HepG2 (cell line): ENCODE results near the gene TENT4B. TPM values are rescaled to one million over a fixed set of nuclear protein-coding genes. Genes with fewer than 3 reads are reported as not detected.

Source experiments
- ATAC-seq: fragments of 200-7000 bp; cut with Tn5 transposase; 3 replicates; pipeline ENCODE4 v1.9.1; 2020; ENCODE audit warnings: mild to moderate bottlenecking, moderate library complexity
- BruUV-seq: library from RNA; stranded (reverse); fragments of 400-500 nt; replicated peaks from 2 replicates; lab custom pipeline; 2021; lab: Mats Ljungman, UMichigan
- CTCF ChIA-PET: fragments of 300-600 bp; formaldehyde crosslinking; extraction: SDS; loops from one replicate; lab custom pipeline; 2021; ENCODE audit warnings: low total read pairs, inconsistent platforms, low intra/inter-chr PET ratio; lab: Yijun Ruan, JAX
- POLR2A ChIA-PET: fragments of 350-600 bp; sonication (Branson Sonifier 250); formaldehyde crosslinking; loops from one replicate; lab custom pipeline; 2020; ENCODE audit warnings: antibody characterized with exemption, inconsistent platforms; lab: Yijun Ruan, JAX
- DNase-seq: peaks from one replicate; pipeline ENCODE4 v3.0.0-alpha.2; 2015; ENCODE audit warnings: low spot score
- FAIRE-seq: peaks from 3 replicates; lab custom pipeline; 2011; peaks lifted over from hg19 to GRCh38; lab: Jason Lieb, UNC
- H2AFZ ChIP-seq: one replicate; pipeline ENCODE4 v1.6.1; 2011; ENCODE audit warnings: low read length, inconsistent platforms
- H3K27ac ChIP-seq: fragments of 300-600 bp; 3 replicates; pipeline ENCODE4 v1.8.0; 2011; ENCODE audit warnings: mixed run types, mild to moderate bottlenecking, mixed read lengths, low read length, inconsistent platforms; ENCODE audit not compliant: insufficient read depth; ENCODE audit errors: extremely low read length
- H3K27me3 ChIP-seq, 2 experiments: fragments of 200-600 bp in 1 of 2; 2 replicates in 1 of 2; 3 replicates in 1 of 2; pipeline versions ENCODE4 v1.6.0 to v1.8.0; 2011; ENCODE audit warnings: low read length in 2 of 2, mild to moderate bottlenecking in 2 of 2, moderate library complexity in 2 of 2, inconsistent platforms in 1 of 2; ENCODE audit not compliant: insufficient read depth in 2 of 2, control insufficient read depth in 1 of 2
- H3K36me3 ChIP-seq, 2 experiments: fragments of 200-600 bp in 1 of 2; replicated peaks in 1 of 2; 2 replicates in 1 of 2; 3 replicates in 1 of 2; pipeline versions ENCODE4 v1.5.1 to v1.8.0; 2011; ENCODE audit warnings: low read length in 2 of 2, inconsistent platforms in 1 of 2; ENCODE audit not compliant: insufficient read depth in 2 of 2, control insufficient read depth in 1 of 2
- H3K4me1 ChIP-seq: 2 replicates; pipeline ENCODE4 v1.5.1; 2012; ENCODE audit warnings: low read length, inconsistent platforms; ENCODE audit not compliant: insufficient read depth
- H3K4me2 ChIP-seq: 2 replicates; pipeline ENCODE4 v1.6.0; 2011; ENCODE audit warnings: low read depth, low read length, inconsistent platforms
- H3K4me3 ChIP-seq, 3 experiments: fragments of 200-600 bp in 1 of 3; sonication (generic), shearing (Covaris generic) in 1 of 3; replicated peaks in 1 of 3; 2 replicates each; pipeline ENCODE4 v1.5.1; 2011 to 2016; ENCODE audit warnings: low read length in 3 of 3, inconsistent platforms in 2 of 3, low read depth in 2 of 3, mild to moderate bottlenecking in 2 of 3, control low read depth in 1 of 3, mixed read lengths in 1 of 3; ENCODE audit not compliant: insufficient read depth in 1 of 3
- H3K79me2 ChIP-seq: one replicate; pipeline ENCODE4 v1.6.1; 2011; ENCODE audit warnings: low read length, inconsistent platforms; ENCODE audit not compliant: insufficient read depth
- H3K9ac ChIP-seq: 2 replicates; pipeline ENCODE4 v1.6.0; 2011; ENCODE audit warnings: mild to moderate bottlenecking, low read depth, low read length, inconsistent platforms; ENCODE audit not compliant: insufficient read depth
- H3K9me3 ChIP-seq: 2 replicates; pipeline ENCODE4 v1.5.1; 2012; ENCODE audit warnings: mild to moderate bottlenecking, low read length
- H4K20me1 ChIP-seq: 2 replicates; pipeline ENCODE4 v1.6.0; 2011; ENCODE audit warnings: inconsistent platforms, mild to moderate bottlenecking, low read length, moderate library complexity; ENCODE audit not compliant: insufficient read depth
- ETS1 ChIP-seq: sonication (generic); formaldehyde crosslinking; IDR thresholded peaks from 2 replicates; pipeline ENCODE4 v1.4.0; 2020; ENCODE audit warnings: missing genetic modification reagents
- HIC2 ChIP-seq: sonication (generic); formaldehyde crosslinking; IDR thresholded peaks from 2 replicates; pipeline ENCODE4 v1.9.0; 2022; ENCODE audit warnings: low read depth, missing genetic modification reagents
- HOXD1 ChIP-seq: sonication (generic); formaldehyde crosslinking; IDR thresholded peaks from 2 replicates; pipeline ENCODE4 v1.5.0; 2020; ENCODE audit warnings: missing genetic modification reagents
- ISX ChIP-seq: sonication (generic); formaldehyde crosslinking; conservative IDR thresholded peaks from 2 replicates; pipeline ENCODE4 v1.5.0; 2020; ENCODE audit warnings: missing genetic modification reagents
- RAD21 ChIP-seq: fragments of 450-650 bp; formaldehyde crosslinking; IDR thresholded peaks from 2 replicates; pipeline ENCODE4 v1.5.0; 2020; ENCODE audit warnings: mild to moderate bottlenecking
- ZFX ChIP-seq: sonication (generic); formaldehyde crosslinking; IDR thresholded peaks from 2 replicates; pipeline ENCODE4 v1.4.0; 2020; ENCODE audit warnings: mild to moderate bottlenecking, low read depth, missing genetic modification reagents, moderate library complexity
- ZNF101 ChIP-seq: sonication (generic); formaldehyde crosslinking; IDR thresholded peaks from 2 replicates; pipeline ENCODE4 v1.4.0; 2020; ENCODE audit warnings: mild to moderate bottlenecking, low read depth, missing genetic modification reagents, borderline replicate concordance
- ZNF3 ChIP-seq: IDR thresholded peaks from 2 replicates; pipeline ENCODE4 v1.7.0; 2017; ENCODE audit warnings: inconsistent platforms
- ZNF503 ChIP-seq: sonication (generic); formaldehyde crosslinking; IDR thresholded peaks from 2 replicates; pipeline ENCODE4 v1.4.0; 2020; ENCODE audit warnings: missing genetic modification reagents
- ZNF549 ChIP-seq: sonication (generic); formaldehyde crosslinking; IDR thresholded peaks from 2 replicates; pipeline ENCODE4 v1.5.0; 2020; ENCODE audit warnings: missing genetic modification reagents
- ZNF567 ChIP-seq: sonication (generic); formaldehyde crosslinking; IDR thresholded peaks from 2 replicates; pipeline ENCODE4 v1.8.1; 2023; ENCODE audit warnings: mild to moderate bottlenecking, missing genetic modification reagents, borderline replicate concordance
- ZSCAN30 ChIP-seq: sonication (generic); formaldehyde crosslinking; IDR thresholded peaks from 2 replicates; pipeline ENCODE4 v1.5.0; 2020; ENCODE audit warnings: mild to moderate bottlenecking, missing genetic modification reagents
- WGBS: methylation state at CpG from one replicate; pipeline ENCODE4 v1.1.6; 2017; ENCODE audit warnings: low lambda C conversion rate; 5-methylcytosine and 5-hydroxymethylcytosine counted together
- in situ Hi-C: cut with HindIII; loops from 2 replicates; pipeline ENCODE4 v1.10.0; 2017; ENCODE audit warnings: low pct_unique_long_range_greater_than_20kb; ENCODE audit not compliant: extremely low pct_ligation_motif_present
- intact Hi-C: fragments of 100-400 bp; cut with micrococcal nuclease; formaldehyde crosslinking; loops from one replicate; pipeline ENCODE4 v1.10.0; 2022; ENCODE audit not compliant: unreplicated experiment
- polyA plus RNA-seq, 8 experiments: library from polyadenylated mRNA; depleted of rRNA in 3 of 8; stranded (reverse) in 7 of 8; unstranded in 1 of 8; fragments of >200 nt; fragmentation: Illumina TruSeq in 4 of 8; extraction: Trizol in 4 of 8; gene quantifications; 2 replicates each; pipeline versions ENCODE4 v1.2.1 to v1.2.3, GENCODE V29; 2011 to 2016; ENCODE audit warnings: low read depth in 4 of 8, missing spikeins in 1 of 8, mixed read lengths in 1 of 8; ENCODE audit not compliant: insufficient read depth in 1 of 8
- total RNA-seq, 5 experiments: library from RNA; depleted of rRNA; stranded (reverse); fragments of >200 nt; fragmentation: Illumina TruSeq; extraction: Trizol; gene quantifications; 2 replicates each; pipeline ENCODE4 v1.2.3, GENCODE V29; 2016; ENCODE audit warnings: low read depth in 1 of 5

TENT4B gene
- total and polyA plus RNA-seq, 2 of the 13 experiments (the other 11 are each of a cell fraction or from before 2014, with no cell fraction given) = 15.0 to 32.8 TPM

DNA sequence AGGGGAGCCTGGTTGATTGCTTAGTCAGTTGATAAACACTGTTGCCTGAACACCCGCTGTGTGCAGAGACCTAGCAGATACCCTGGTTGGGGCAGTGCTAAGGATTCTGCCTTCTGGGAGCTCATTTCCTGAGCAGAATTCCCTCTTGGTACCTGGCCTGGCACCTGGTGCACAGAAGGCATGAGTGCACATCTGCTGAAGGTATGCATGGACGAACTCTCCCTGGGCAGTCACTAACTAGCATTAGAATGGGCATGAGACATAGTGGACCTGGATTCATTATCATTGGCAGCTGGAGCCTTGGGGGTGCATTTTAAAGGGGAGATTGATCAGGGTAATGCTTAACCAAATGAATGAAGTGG lies 126.4 kb downstream of the TENT4B start:
- WGBS = 37% methylated on average over 2 of the region's 2 CpGs
- ChIA-PET POLR2A (interaction anchor here (0.6 kb wide), 1 partner anchor 12 kb away, joined by 3 read pairs; no protein-coding TSS in a partner anchor), CTCF (no interaction called here)
- DNase-seq (no peak), ATAC-seq (no peak), FAIRE-seq (no peak)
- H3K36me3 ChIP-seq = no peaks in the 10 kb centered on the region
- H3K9ac ChIP-seq = no peak overlapping the region
- TF ChIP-seq ZNF3 (CRISPR knock-in tag) = 0 out of 2 replicates have a peak, but pooled peaks have one; percentile 35
- TF ChIP-seq HIC2 (CRISPR knock-in tag) = no peak
- H3K9me3 ChIP-seq = no peaks in the 10 kb centered on the region
- peaks cover 36% of the 10 kb centered on the region for H3K4me1 ChIP-seq
- no peak overlapping the region for H3K4me2 ChIP-seq
- peaks cover 1 to 9% of the 10 kb centered on the region in 2 experiments; a peak in 3 of 5 replicates for H3K27me3 ChIP-seq
- no peak overlapping the region for H2AFZ ChIP-seq
- intact Hi-C loops = no loop called here
- no peak overlapping the region for H3K4me3 ChIP-seq
- H4K20me1 ChIP-seq = no peaks in the 10 kb centered on the region
- no peaks in the 10 kb centered on the region for H3K79me2 ChIP-seq
- no peak overlapping the region for H3K27ac ChIP-seq
- in situ Hi-C loops = no loop called here
- BruUV-seq = no TSS peak

GRCh38 chr16:50280932-50281331 lies 127.8 kb downstream of the TENT4B start:
- no peak for ATAC-seq
- no peak overlapping the region for H3K9ac ChIP-seq
- no peaks in the 10 kb centered on the region for H4K20me1 ChIP-seq
- H3K4me3 ChIP-seq = no peak overlapping the region
- CTCF ChIA-PET = no interaction called here
- no peak overlapping the region for H3K27ac ChIP-seq
- no TSS peak for BruUV-seq
- peaks cover 50% of the 10 kb centered on the region for H3K4me1 ChIP-seq
- POLR2A ChIA-PET = no interaction called here
- no peaks in the 10 kb centered on the region for H3K9me3 ChIP-seq
- H2AFZ ChIP-seq = no peak overlapping the region
- intact Hi-C loops = no loop called here
- FAIRE-seq = no peak
- no peak overlapping the region for H3K4me2 ChIP-seq
- no peaks in the 10 kb centered on the region for H3K36me3 ChIP-seq
- H3K79me2 ChIP-seq = no peaks in the 10 kb centered on the region
- in situ Hi-C loops = no loop called here
- WGBS = 82% methylated on average over 3 of the region's 5 CpGs
- no peaks in the 10 kb centered on the region; a peak in 1 of 5 replicates for H3K27me3 ChIP-seq
- DNase-seq = no peak
- TF ChIP-seq ZNF567 (CRISPR knock-in tag) (no peak), ZFX (CRISPR knock-in tag) (no peak), ZNF101 (CRISPR knock-in tag) (no peak), ISX (CRISPR knock-in tag) (no peak), HOXD1 (CRISPR knock-in tag) (no peak), RAD21 (no peak), ETS1 (CRISPR knock-in tag) (no peak), ZNF549 (CRISPR knock-in tag) (no peak), ZNF503 (CRISPR knock-in tag) (no peak), ZSCAN30 (no peak)
